BLaER1 (cell line): ENCODE measurements around the gene CNTNAP5.

Source experiments
- H3K27ac ChIP-seq: shearing (Covaris generic); formaldehyde crosslinking; 2 replicates; pipeline ENCODE4 v1.8.1; 2022
- H3K27me3 ChIP-seq: shearing (Covaris generic); formaldehyde crosslinking; 2 replicates; pipeline ENCODE4 v1.8.1; 2022
- H3K36me3 ChIP-seq: shearing (Covaris generic); formaldehyde crosslinking; 2 replicates; pipeline ENCODE4 v1.8.1; 2022
- H3K4me1 ChIP-seq: shearing (Covaris generic); formaldehyde crosslinking; 2 replicates; pipeline ENCODE4 v1.8.1; 2022
- H3K4me2 ChIP-seq: shearing (Covaris generic); formaldehyde crosslinking; 2 replicates; pipeline ENCODE4 v1.8.1; 2022
- H3K4me3 ChIP-seq: shearing (Covaris generic); formaldehyde crosslinking; 2 replicates; pipeline ENCODE4 v1.8.1; 2022
- H3K9ac ChIP-seq: shearing (Covaris generic); formaldehyde crosslinking; 2 replicates; pipeline ENCODE4 v1.8.1; 2022
- H3K9me3 ChIP-seq: shearing (Covaris generic); formaldehyde crosslinking; 2 replicates; pipeline ENCODE4 v1.8.1; 2022
- H4K20me1 ChIP-seq: shearing (Covaris generic); formaldehyde crosslinking; 2 replicates; pipeline ENCODE4 v1.8.1; 2022
- Cebpa-rat ChIP-seq: shearing (Covaris generic); IDR thresholded peaks from 2 replicates; pipeline ENCODE4 v1.8.1; 2022

CNTNAP5 gene

GRCh38 chr2:124609667-124610066 lies 584.6 kb downstream of the CNTNAP5 start:
- Histone ChIP-seq H3K27me3 (no peaks in the 10 kb centered on the region), H4K20me1 (no peaks in the 10 kb centered on the region), H3K36me3 (no peaks in the 10 kb centered on the region), H3K9ac (no peak overlapping the region), H3K4me3 (no peak overlapping the region), H3K27ac (no peak overlapping the region), H3K4me2 (no peak overlapping the region), H3K9me3 (no peaks in the 10 kb centered on the region), H3K4me1 (no peaks in the 10 kb centered on the region)
- TF ChIP-seq Cebpa-rat = no peak

DNA sequence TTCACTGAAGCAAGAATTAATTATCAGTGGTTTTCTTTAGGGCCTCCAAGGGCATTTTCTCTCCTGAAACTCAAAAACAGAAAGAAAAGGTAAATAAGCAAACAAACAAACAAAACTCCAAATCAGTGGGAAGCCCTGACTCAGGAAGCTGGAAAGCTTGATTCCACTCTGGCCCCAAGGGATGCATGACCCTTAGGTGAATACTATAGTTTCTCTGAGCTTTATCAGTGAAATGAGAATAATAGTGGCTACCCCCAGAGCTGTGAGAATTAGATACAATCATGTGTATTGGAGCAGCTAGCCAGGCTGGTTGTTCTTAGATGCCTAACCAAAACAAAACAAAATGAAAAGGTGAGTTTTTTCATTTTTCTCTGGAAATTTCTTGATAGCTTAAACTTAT lies 585.1 kb downstream of the CNTNAP5 start:
- Histone ChIP-seq H3K9me3 (no peaks in the 10 kb centered on the region), H3K4me3 (no peak overlapping the region), H3K27ac (no peak overlapping the region), H4K20me1 (no peaks in the 10 kb centered on the region), H3K4me2 (no peak overlapping the region), H3K4me1 (no peaks in the 10 kb centered on the region), H3K9ac (no peak overlapping the region), H3K27me3 (no peaks in the 10 kb centered on the region), H3K36me3 (no peaks in the 10 kb centered on the region)
- TF ChIP-seq Cebpa-rat = no peak

DNA sequence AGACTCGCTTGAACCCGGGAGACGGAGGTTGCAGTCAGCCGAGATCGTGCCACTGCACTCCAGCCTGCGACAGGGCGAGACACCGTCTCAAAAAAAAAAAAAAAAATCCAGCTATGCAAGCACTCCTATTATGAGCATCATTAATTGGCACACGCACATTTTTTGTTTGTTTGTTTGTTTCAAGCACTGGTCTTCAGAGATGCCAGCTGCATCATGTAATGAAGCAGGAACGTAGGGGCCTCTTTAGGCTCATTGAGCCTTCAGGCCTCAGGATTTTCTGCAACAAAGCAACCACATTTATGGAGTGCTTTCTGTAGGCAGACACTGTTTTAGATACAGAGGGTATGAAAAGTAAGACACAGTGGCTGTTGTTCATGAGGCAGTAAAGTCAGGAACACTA lies 585.8 kb downstream of the CNTNAP5 start:
- H3K4me3 ChIP-seq = no peak overlapping the region
- H3K4me2 ChIP-seq = no peak overlapping the region
- H3K9me3 ChIP-seq = no peaks in the 10 kb centered on the region
- no peaks in the 10 kb centered on the region for H3K4me1 ChIP-seq
- no peak overlapping the region for H3K9ac ChIP-seq
- no peaks in the 10 kb centered on the region for H4K20me1 ChIP-seq
- H3K27me3 ChIP-seq = no peaks in the 10 kb centered on the region
- H3K36me3 ChIP-seq = no peaks in the 10 kb centered on the region
- TF ChIP-seq Cebpa-rat = no peak
- no peak overlapping the region for H3K27ac ChIP-seq

DNA sequence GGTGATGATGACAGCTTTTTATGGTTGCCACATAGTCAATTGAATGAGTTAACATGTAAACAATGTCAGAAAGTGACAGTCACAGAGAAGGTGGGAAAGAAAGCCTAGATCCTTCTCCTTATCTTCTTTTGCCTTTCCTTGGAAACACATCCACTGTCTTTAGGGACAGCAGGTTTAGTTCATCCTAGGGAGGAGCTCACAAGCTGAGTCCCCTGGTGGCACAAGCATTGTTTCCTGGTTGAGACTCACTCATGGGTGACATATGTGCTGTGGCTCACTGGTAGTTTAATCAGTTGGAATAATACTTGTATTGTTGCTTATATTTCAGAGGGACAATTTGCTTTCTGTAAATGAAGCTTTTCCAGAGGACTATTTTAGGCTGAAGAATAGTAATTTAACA lies 598.5 kb downstream of the CNTNAP5 start:
- Histone ChIP-seq H4K20me1 (no peaks in the 10 kb centered on the region), H3K27ac (no peak overlapping the region), H3K9me3 (no peaks in the 10 kb centered on the region), H3K4me3 (no peak overlapping the region), H3K4me2 (no peak overlapping the region), H3K27me3 (no peaks in the 10 kb centered on the region), H3K36me3 (no peaks in the 10 kb centered on the region), H3K9ac (no peak overlapping the region), H3K4me1 (no peaks in the 10 kb centered on the region)
- no peak for TF ChIP-seq Cebpa-rat

- H3K9ac ChIP-seq = no peak overlapping the region
- no peak overlapping the region for H3K4me3 ChIP-seq
- no peaks in the 10 kb centered on the region for H3K27me3 ChIP-seq
- no peaks in the 10 kb centered on the region for H4K20me1 ChIP-seq
- H3K27ac ChIP-seq = no peak overlapping the region
- no peaks in the 10 kb centered on the region for H3K36me3 ChIP-seq
- no peaks in the 10 kb centered on the region for H3K4me1 ChIP-seq
- H3K9me3 ChIP-seq = no peaks in the 10 kb centered on the region
- H3K4me2 ChIP-seq = no peak overlapping the region
- no peak for TF ChIP-seq Cebpa-rat
Observed at GRCh38 chr2:124625561-124625960, 600.5 kb downstream of the CNTNAP5 start.

DNA sequence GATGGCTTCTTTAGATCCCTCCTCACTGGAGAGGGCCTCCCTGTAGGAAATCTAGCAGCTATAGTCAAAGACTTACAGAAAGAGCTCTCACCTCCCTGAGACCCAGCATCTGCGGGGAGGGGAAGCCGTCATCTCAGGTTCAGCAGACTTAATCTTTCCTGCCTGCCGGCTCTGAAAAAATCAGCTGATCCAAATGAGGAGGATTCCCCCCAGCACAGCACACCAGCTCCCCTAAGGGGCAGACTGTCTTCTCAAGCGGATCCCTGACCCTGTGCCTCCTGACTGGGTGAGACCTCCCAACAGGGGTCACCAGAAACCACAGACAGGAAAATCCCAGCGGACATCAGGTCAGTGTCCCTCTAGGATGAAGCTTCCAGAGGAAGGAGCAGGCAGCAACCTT lies 601.9 kb downstream of the CNTNAP5 start:
- Histone ChIP-seq H3K4me3 (no peak overlapping the region), H3K4me1 (no peaks in the 10 kb centered on the region), H3K4me2 (no peak overlapping the region), H3K27me3 (no peaks in the 10 kb centered on the region), H3K9ac (no peak overlapping the region), H3K9me3 (no peaks in the 10 kb centered on the region), H3K36me3 (no peaks in the 10 kb centered on the region), H3K27ac (no peak overlapping the region), H4K20me1 (no peaks in the 10 kb centered on the region)
- no peak for TF ChIP-seq Cebpa-rat

DNA sequence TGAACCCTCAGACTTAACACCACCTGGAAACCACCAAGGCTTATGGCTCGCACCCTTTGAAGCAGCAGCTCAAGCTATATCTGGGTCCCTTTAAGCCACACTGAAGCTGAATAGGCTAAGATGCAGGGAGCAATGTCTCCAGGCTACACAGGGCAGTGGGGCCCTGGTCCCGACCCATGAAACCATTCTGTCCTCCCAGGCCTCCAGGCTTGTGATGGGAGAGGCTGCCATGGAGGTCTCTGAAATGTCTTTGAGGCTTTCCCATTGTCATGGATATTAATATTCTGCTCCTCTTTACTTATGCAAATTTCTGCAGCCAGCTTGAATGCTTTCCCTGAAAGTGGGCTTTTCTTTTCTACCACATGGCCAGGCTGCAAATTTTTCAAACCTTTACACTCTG lies 608.7 kb downstream of the CNTNAP5 start:
- H3K27me3 ChIP-seq = no peaks in the 10 kb centered on the region
- no peak overlapping the region for H3K4me3 ChIP-seq
- no peak overlapping the region for H3K9ac ChIP-seq
- no peak for TF ChIP-seq Cebpa-rat
- H3K4me2 ChIP-seq = no peak overlapping the region
- no peaks in the 10 kb centered on the region for H3K4me1 ChIP-seq
- H3K27ac ChIP-seq = no peak overlapping the region
- no peaks in the 10 kb centered on the region for H4K20me1 ChIP-seq
- H3K36me3 ChIP-seq = no peaks in the 10 kb centered on the region
- H3K9me3 ChIP-seq = peaks cover 10% of the 10 kb centered on the region

DNA sequence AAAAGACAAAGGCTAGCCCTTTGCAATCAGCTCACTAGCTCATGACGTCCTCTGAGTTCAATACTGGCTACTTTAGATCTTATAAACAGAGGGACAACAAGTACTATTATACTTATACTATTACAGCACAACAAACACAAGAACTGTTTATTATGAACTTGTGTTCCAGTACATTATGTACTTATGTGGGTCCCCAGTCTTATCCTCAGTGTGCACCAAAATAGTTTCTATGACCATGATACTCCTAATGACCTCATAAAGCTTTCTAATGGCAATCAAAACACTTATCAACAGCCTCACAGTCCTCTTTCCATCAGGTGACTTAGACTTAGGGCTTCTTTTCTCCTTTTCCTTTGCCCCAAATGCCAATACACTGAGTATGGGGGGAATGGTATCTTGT lies 614.4 kb downstream of the CNTNAP5 start:
- Histone ChIP-seq H3K9ac (no peak overlapping the region), H3K36me3 (no peaks in the 10 kb centered on the region), H3K27me3 (no peaks in the 10 kb centered on the region), H3K9me3 (no peaks in the 10 kb centered on the region), H3K4me1 (no peaks in the 10 kb centered on the region), H3K4me3 (no peak overlapping the region), H3K27ac (no peak overlapping the region), H3K4me2 (no peak overlapping the region), H4K20me1 (no peaks in the 10 kb centered on the region)
- TF ChIP-seq Cebpa-rat = no peak

DNA sequence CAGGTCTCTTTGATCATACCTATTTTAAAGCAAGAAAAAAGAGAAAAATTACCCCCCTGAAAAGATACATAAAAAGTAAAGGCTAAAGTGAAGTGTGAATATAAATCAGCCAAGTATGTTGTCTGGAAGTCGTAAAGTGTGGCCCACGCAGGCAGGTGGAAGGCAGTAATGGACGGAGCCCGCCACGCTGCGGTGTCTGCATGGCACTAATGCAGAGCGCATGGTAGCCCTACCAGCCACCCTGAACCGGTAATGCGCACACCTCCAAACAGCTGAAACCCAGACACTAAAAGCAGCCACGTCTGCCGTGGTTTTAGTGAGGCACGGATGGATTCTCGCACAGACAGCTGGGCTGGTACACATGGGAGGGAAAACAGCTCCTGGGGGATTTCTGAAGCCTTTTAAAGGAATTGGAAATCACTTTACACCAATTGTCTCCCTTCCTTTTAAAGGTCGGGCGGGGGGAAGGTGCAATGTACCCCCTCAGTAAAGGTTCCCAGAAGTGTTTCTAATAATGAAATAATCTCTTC lies 615.2 kb downstream of the CNTNAP5 start:
- H3K27ac ChIP-seq = no peak overlapping the region
- H3K9me3 ChIP-seq = no peaks in the 10 kb centered on the region
- no peak overlapping the region for H3K4me3 ChIP-seq

DNA sequence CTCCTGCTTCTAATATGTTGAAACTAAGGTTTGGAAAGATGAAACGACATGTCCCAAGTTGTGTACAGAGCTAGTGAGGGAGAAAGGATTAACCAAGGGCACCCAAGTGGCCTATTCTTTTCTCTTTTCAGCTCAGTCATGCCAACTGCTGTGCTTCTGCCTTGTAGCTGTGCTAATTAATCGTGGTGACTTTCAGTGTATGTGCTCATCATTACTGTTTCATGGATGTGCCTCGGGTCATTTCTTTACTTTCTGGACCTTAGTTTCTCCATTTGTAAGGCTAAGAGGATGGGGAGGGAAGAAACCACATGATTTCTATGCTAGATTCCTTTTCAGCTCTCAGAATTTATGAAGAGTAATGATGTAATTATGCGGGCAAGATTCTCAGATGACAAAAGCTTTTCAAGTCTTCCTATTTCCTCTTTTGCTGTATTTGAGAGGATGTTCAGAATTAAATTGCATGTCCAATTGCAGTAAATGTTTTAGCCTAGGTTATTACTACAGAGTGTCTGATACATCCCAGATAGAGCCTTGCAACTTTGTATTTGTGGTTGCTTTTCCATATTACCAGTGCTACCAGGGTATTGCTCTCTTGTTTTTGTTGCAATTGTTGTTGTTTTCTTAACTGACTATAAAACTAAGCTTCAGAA lies 621.2 kb downstream of the CNTNAP5 start:
- no peak overlapping the region for H3K9ac ChIP-seq
- H3K4me1 ChIP-seq = no peaks in the 10 kb centered on the region
- H3K9me3 ChIP-seq = no peaks in the 10 kb centered on the region
- H3K4me2 ChIP-seq = no peak overlapping the region
- no peaks in the 10 kb centered on the region for H3K36me3 ChIP-seq
- H3K27ac ChIP-seq = no peak overlapping the region
- H3K27me3 ChIP-seq = no peaks in the 10 kb centered on the region
- TF ChIP-seq Cebpa-rat = no peak
- H3K4me3 ChIP-seq = no peak overlapping the region
- H4K20me1 ChIP-seq = no peaks in the 10 kb centered on the region

More for the DNA sequence above, 615.2 kb downstream of the CNTNAP5 start:
- no peak overlapping the region for H3K9ac ChIP-seq
- H3K36me3 ChIP-seq = no peaks in the 10 kb centered on the region
- no peak overlapping the region for H3K4me2 ChIP-seq
- no peaks in the 10 kb centered on the region for H3K27me3 ChIP-seq
- no peaks in the 10 kb centered on the region for H3K4me1 ChIP-seq
- H4K20me1 ChIP-seq = no peaks in the 10 kb centered on the region
- TF ChIP-seq Cebpa-rat = no peak

DNA sequence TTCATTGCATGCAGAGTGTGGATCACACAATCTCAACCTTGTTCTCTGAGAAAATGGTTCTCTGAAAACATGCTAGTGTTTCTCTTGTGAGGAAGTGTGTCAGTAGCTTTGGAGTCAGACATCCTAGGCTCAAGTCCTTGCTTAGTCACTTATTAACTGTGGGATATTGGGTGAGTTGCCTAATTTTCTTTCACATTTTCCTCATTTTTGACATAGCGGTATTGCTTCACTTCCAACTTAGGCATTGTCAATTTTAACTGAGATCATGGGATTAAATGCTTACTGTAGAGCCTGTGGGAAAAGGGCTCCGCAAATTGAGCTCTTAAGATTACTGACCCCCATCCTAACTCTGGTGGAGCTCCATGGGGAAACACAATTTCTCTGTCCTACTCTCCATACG lies 622.2 kb downstream of the CNTNAP5 start:
- Histone ChIP-seq H3K36me3 (no peaks in the 10 kb centered on the region), H3K4me1 (no peaks in the 10 kb centered on the region), H4K20me1 (no peaks in the 10 kb centered on the region), H3K4me2 (no peak overlapping the region), H3K27ac (no peak overlapping the region), H3K4me3 (no peak overlapping the region), H3K9ac (no peak overlapping the region), H3K27me3 (no peaks in the 10 kb centered on the region), H3K9me3 (no peaks in the 10 kb centered on the region)
- no peak for TF ChIP-seq Cebpa-rat
